H1 (cell line): ENCODE results near the gene AANAT. TPM values are rescaled to one million over a fixed set of nuclear protein-coding genes. Genes with fewer than 3 reads are reported as not detected.

Experiments
- CTCF ChIA-PET: fragments of 300-600 bp; sonication (Branson Sonifier 250); formaldehyde crosslinking; loops from one replicate; lab custom pipeline; 2021; ENCODE audit not compliant: partially characterized antibody; lab: Charles Lee
- POLR2A ChIA-PET: fragments of 300-600 bp; sonication (Branson Sonifier 250); formaldehyde crosslinking; loops from one replicate; lab custom pipeline; 2021; ENCODE audit warnings: inconsistent platforms; ENCODE audit not compliant: partially characterized antibody; lab: Charles Lee
- DNase-seq, 2 experiments: peaks; one replicate each; pipeline versions ENCODE4 v3.0.0 to v3.0.0-alpha.2; 2010 to 2022; ENCODE audit warnings: low spot score in 2 of 2, low read depth in 1 of 2, mixed read lengths in 1 of 2
- FAIRE-seq: peaks from 2 replicates; lab custom pipeline; 2011; peaks lifted over from hg19 to GRCh38; lab: Jason Lieb, UNC
- H2AFZ ChIP-seq: 2 replicates; pipeline ENCODE4 v1.8.1; 2012; ENCODE audit warnings: low read length, inconsistent platforms
- H2AK5ac ChIP-seq: 2 replicates; pipeline ENCODE4 v1.6.1; 2013; ENCODE audit warnings: low read depth, low read length
- H2BK120ac ChIP-seq: replicated peaks from 2 replicates; pipeline ENCODE3; 2013; ENCODE audit warnings: low read depth, low read length, inconsistent platforms
- H2BK12ac ChIP-seq: 2 replicates; pipeline ENCODE4 v1.6.1; 2013; ENCODE audit warnings: low read depth, low read length
- H2BK15ac ChIP-seq: 2 replicates; pipeline ENCODE4 v1.6.1; 2013; ENCODE audit warnings: low read length
- H2BK20ac ChIP-seq: 2 replicates; pipeline ENCODE4 v1.6.1; 2013; ENCODE audit warnings: low read length
- H2BK5ac ChIP-seq: 2 replicates; pipeline ENCODE4 v1.6.1; 2013; ENCODE audit warnings: low read depth, low read length
- H3K14ac ChIP-seq: 2 replicates; pipeline ENCODE4 v1.6.1; 2013; ENCODE audit warnings: inconsistent platforms; ENCODE audit not compliant: insufficient read length
- H3K18ac ChIP-seq: 2 replicates; pipeline ENCODE4 v1.6.1; 2013; ENCODE audit warnings: low read length; ENCODE audit errors: extremely low read depth
- H3K23ac ChIP-seq: 2 replicates; pipeline ENCODE4 v1.6.1; 2013; ENCODE audit warnings: inconsistent platforms; ENCODE audit not compliant: insufficient read length
- H3K23me2 ChIP-seq: 2 replicates; pipeline ENCODE4 v1.6.1; 2013; ENCODE audit warnings: low read depth, low read length
- H3K27ac ChIP-seq: 2 replicates; pipeline ENCODE4 v1.6.1; 2011; ENCODE audit warnings: low read depth, low read length, inconsistent platforms
- H3K27me3 ChIP-seq, 4 experiments: replicated peaks in 1 of 4; 1 replicate in 1 of 4; 2 replicates in 3 of 4; pipeline versions ENCODE4 v1.6.1 to v1.8.1; 2011 to 2013; ENCODE audit warnings: low read length in 3 of 4, mild to moderate bottlenecking in 3 of 4, inconsistent platforms in 2 of 4, mixed read lengths in 2 of 4, moderate library complexity in 1 of 4; ENCODE audit not compliant: control insufficient read depth in 3 of 4, insufficient read depth in 3 of 4; ENCODE audit errors: extremely low read depth in 1 of 4
- H3K36me3 ChIP-seq, 4 experiments: 2 replicates each; pipeline versions ENCODE4 v1.6.1 to v1.8.1; 2011 to 2013; ENCODE audit warnings: mild to moderate bottlenecking in 4 of 4, low read length in 3 of 4, moderate library complexity in 2 of 4, control low read depth in 1 of 4, inconsistent platforms in 1 of 4; ENCODE audit not compliant: insufficient read depth in 4 of 4, control insufficient read depth in 2 of 4
- H3K4ac ChIP-seq: replicated peaks from 2 replicates; pipeline ENCODE3; 2013; ENCODE audit warnings: low read length, low read depth, mixed read lengths, inconsistent platforms; ENCODE audit not compliant: insufficient read length
- H3K4me1 ChIP-seq, 4 experiments: replicated peaks in 1 of 4; 1 replicate in 1 of 4; 2 replicates in 3 of 4; pipeline versions ENCODE4 v1.6.1 to v1.8.1; 2011 to 2013; ENCODE audit warnings: low read length in 3 of 4, inconsistent platforms in 2 of 4, mixed read lengths in 1 of 4; ENCODE audit not compliant: insufficient read depth in 4 of 4, control insufficient read depth in 3 of 4
- H3K4me2 ChIP-seq, 2 experiments: 2 replicates each; pipeline versions ENCODE4 v1.6.1 to v1.8.1; 2011 to 2013; ENCODE audit warnings: low read depth in 2 of 2, low read length in 2 of 2, control low read depth in 1 of 2, inconsistent platforms in 1 of 2, mild to moderate bottlenecking in 1 of 2; ENCODE audit not compliant: insufficient read depth in 1 of 2
- H3K4me3 ChIP-seq, 4 experiments: fragments of 200-600, 300-600 bp in 1 of 4; sonication (generic), shearing (Covaris generic), sonication (Bioruptor Twin) in 1 of 4; 2 replicates each; pipeline versions ENCODE4 v1.5.1 to v1.8.1; 2011 to 2016; ENCODE audit warnings: low read length in 4 of 4, low read depth in 3 of 4, control low read depth in 2 of 4, inconsistent platforms in 2 of 4, mild to moderate bottlenecking in 2 of 4, mixed read lengths in 1 of 4, moderate library complexity in 1 of 4; ENCODE audit not compliant: insufficient read depth in 2 of 4; ENCODE audit errors: extremely low read depth in 1 of 4
- H3K56ac ChIP-seq: replicated peaks from 2 replicates; pipeline ENCODE3; 2013; ENCODE audit warnings: low read depth, mild to moderate bottlenecking, mixed read lengths, low read length, inconsistent platforms; ENCODE audit not compliant: insufficient read length
- H3K79me1 ChIP-seq: 2 replicates; pipeline ENCODE4 v1.6.1; 2013; ENCODE audit warnings: low read depth, low read length, control low read depth
- H3K79me2 ChIP-seq, 2 experiments: 2 replicates each; pipeline versions ENCODE4 v1.6.1 to v1.8.1; 2012 to 2013; ENCODE audit warnings: low read length in 2 of 2, mild to moderate bottlenecking in 2 of 2, inconsistent platforms in 1 of 2; ENCODE audit not compliant: insufficient read depth in 2 of 2, control insufficient read depth in 1 of 2
- H3K9ac ChIP-seq, 4 experiments: replicated peaks in 1 of 4; 1 replicate in 1 of 4; 2 replicates in 3 of 4; pipeline versions ENCODE4 v1.6.1 to v1.8.1; 2011 to 2013; ENCODE audit warnings: low read depth in 3 of 4, low read length in 3 of 4, control low read depth in 2 of 4, mild to moderate bottlenecking in 2 of 4, moderate library complexity in 2 of 4, inconsistent platforms in 1 of 4; ENCODE audit errors: extremely low read depth in 1 of 4
- H3K9me3 ChIP-seq, 2 experiments: 2 replicates each; pipeline versions ENCODE4 v1.6.1 to v1.8.1; 2012 to 2013; ENCODE audit warnings: mild to moderate bottlenecking in 2 of 2, moderate library complexity in 2 of 2, control low read depth in 1 of 2, inconsistent platforms in 1 of 2, low read depth in 1 of 2, low read length in 1 of 2, mixed read lengths in 1 of 2; ENCODE audit not compliant: insufficient read depth in 2 of 2
- H4K20me1 ChIP-seq, 2 experiments: replicated peaks in 1 of 2; 2 replicates each; pipeline versions ENCODE3 to v1.8.1; 2011 to 2013; ENCODE audit warnings: inconsistent platforms in 2 of 2, low read length in 2 of 2, mild to moderate bottlenecking in 1 of 2; ENCODE audit not compliant: insufficient read depth in 2 of 2, control insufficient read depth in 1 of 2
- H4K5ac ChIP-seq: 2 replicates; pipeline ENCODE4 v1.6.1; 2013; ENCODE audit warnings: low read length, low read depth, mixed read lengths, inconsistent platforms; ENCODE audit not compliant: insufficient read length
- H4K8ac ChIP-seq: 2 replicates; pipeline ENCODE4 v1.8.0; 2013; ENCODE audit warnings: mild to moderate bottlenecking, moderate library complexity, low read length, inconsistent platforms; ENCODE audit not compliant: insufficient read depth; ENCODE audit errors: extremely low read depth
- H4K91ac ChIP-seq: replicated peaks from 2 replicates; pipeline ENCODE3; 2013; ENCODE audit warnings: low read length, mixed read lengths, inconsistent platforms; ENCODE audit not compliant: insufficient read length
- BACH1 ChIP-seq: IDR thresholded peaks from 2 replicates; pipeline ENCODE4 v1.6.1; 2012; ENCODE audit warnings: low read length, improper control_type of control experiment
- CHD1 ChIP-seq: IDR thresholded peaks from 2 replicates; pipeline ENCODE4 v1.6.1; 2012; ENCODE audit warnings: low read depth, low read length, improper control_type of control experiment
- CHD2 ChIP-seq: IDR thresholded peaks from 2 replicates; pipeline ENCODE4 v1.6.1; 2012; ENCODE audit warnings: low read length, improper control_type of control experiment
- CTBP2 ChIP-seq: IDR thresholded peaks from 2 replicates; pipeline ENCODE4 v1.7.0; 2011; ENCODE audit warnings: borderline replicate concordance, mild to moderate bottlenecking, moderate library complexity, mixed read lengths, low read length; ENCODE audit not compliant: insufficient read depth, insufficient read length
- EZH2 ChIP-seq: fragments of 200-600 bp; sonication (generic); IDR thresholded peaks from 2 replicates; pipeline ENCODE4 v1.7.1; 2012; ENCODE audit warnings: low read depth, mild to moderate bottlenecking, moderate library complexity, low read length, inconsistent platforms; ENCODE audit not compliant: severe bottlenecking
- GTF2F1 ChIP-seq: IDR thresholded peaks from 2 replicates; pipeline ENCODE4 v1.6.1; 2012; ENCODE audit warnings: low read depth, low read length, improper control_type of control experiment, borderline replicate concordance
- HDAC2 ChIP-seq, 2 experiments: fragments of 300-600 bp in 1 of 2; sonication (generic) in 1 of 2; IDR thresholded peaks; 2 replicates each; pipeline ENCODE4 v1.6.1; 2011 to 2012; ENCODE audit warnings: low read depth in 2 of 2, low read length in 2 of 2, mild to moderate bottlenecking in 2 of 2, moderate library complexity in 2 of 2, borderline replicate concordance in 1 of 2, inconsistent platforms in 1 of 2
- MAFK ChIP-seq: IDR thresholded peaks from 2 replicates; pipeline ENCODE4 v1.6.1; 2012; ENCODE audit warnings: low read depth, mild to moderate bottlenecking, improper control_type of control experiment, low read length
- SUZ12 ChIP-seq: fragments of 200-600 bp; sonication (generic); IDR thresholded peaks from 2 replicates; pipeline ENCODE4 v1.6.1; 2012; ENCODE audit warnings: mild to moderate bottlenecking, inconsistent platforms, low read length, moderate library complexity, mixed read lengths
- TCF12 ChIP-seq: IDR thresholded peaks from 2 replicates; pipeline ENCODE4 v1.6.1; 2011; ENCODE audit warnings: low read depth, mild to moderate bottlenecking, low read length
- TEAD4 ChIP-seq: IDR thresholded peaks from 2 replicates; pipeline ENCODE4 v1.6.1; 2012; ENCODE audit warnings: low read depth, low read length, inconsistent platforms, mixed read lengths
- WGBS, 2 experiments: shearing (Covaris generic) in 1 of 2; methylation state at CpG; one replicate each; pipeline versions ENCODE4 v1.1.6 to v1.1.7; 2013 to 2015; ENCODE audit warnings: low lambda C conversion rate in 2 of 2, mixed read lengths in 2 of 2, inconsistent platforms in 1 of 2, low coverage in 1 of 2, missing lambda C conversion rate in 1 of 2; ENCODE audit not compliant: insufficient replicate concordance in 2 of 2, insufficient coverage in 1 of 2, insufficient read length in 1 of 2; ENCODE audit errors: extremely low coverage in 1 of 2, missing lambda C conversion rate in 1 of 2; 5-methylcytosine and 5-hydroxymethylcytosine counted together
- polyA plus RNA-seq, 7 experiments: library from polyadenylated mRNA; depleted of rRNA in 3 of 7; stranded (reverse) in 5 of 7; unstranded in 2 of 7; fragments of >200 nt in 5 of 7; fragments of 200-250 nt in 2 of 7; gene quantifications; 1 replicate in 5 of 7; 2 replicates in 1 of 7; 4 replicates in 1 of 7; pipeline versions ENCODE4 v1.2.1 to v1.2.3, GENCODE V29; 2011 to 2013; ENCODE audit warnings: missing spikeins in 2 of 7, mixed read lengths in 2 of 7
- total RNA-seq: library from RNA; stranded (reverse); fragmentation: NEBNext Ultra II Directional; extraction: Animal tissue kit (Norgen Biotek cat#: 25700); gene quantifications from 2 replicates; pipeline ENCODE4 v1.2.1, GENCODE V29; 2021

Gene AANAT
- total and polyA plus RNA-seq, 2 of the 8 experiments (the other 6 are each of a cell fraction or from before 2014, with no cell fraction given), result 0.53 TPM; not detected in 1

DNA sequence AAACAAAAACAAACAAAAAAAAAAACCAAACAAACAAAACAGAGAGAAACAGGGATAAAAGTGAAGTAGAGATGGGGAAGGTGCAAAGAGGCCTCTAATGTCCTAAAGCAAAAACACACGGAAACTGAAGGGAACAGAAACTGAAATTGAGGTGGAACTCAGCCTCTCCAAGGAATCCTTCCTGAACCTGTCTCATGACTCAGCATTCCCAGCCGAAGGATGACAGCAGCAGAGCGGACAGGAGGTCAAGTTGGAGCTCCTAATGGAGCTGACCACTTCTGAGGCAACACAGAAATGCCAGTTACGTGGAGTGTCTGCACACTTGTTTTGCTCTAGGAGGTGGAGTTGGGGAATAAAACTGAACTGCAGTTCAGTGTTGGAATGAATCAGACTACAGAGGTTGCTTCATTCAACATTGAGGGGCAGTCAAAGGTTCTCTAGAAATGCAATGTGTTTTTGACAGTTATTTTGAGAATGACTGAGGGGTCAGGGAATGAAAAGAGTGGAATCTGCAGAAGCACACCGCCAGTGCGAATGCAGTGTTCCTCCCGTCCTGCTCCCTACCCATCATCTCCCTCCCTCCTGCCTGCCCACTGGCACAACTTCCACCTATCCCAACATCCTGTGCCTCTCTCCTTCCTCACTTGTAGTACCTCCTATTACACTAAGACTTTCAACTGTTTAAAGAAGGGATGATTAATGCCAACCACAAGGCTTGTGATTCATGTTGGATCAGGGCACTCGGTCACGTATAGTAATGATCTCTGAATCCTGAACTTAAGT lies 20.8 kb upstream of the AANAT start:
- WGBS, 2 experiments, result 66% methylated on average over 9 of the region's 9 CpGs; no CpG with 5 or more reads in 1 of the 2 experiments
- Histone ChIP-seq H3K36me3 (no peaks in the 10 kb centered on the region), H2BK5ac (peak overlapping the region; percentile 81; the same call in 1 of the 2 replicates), H4K8ac (no peak overlapping the region; the same call in 1 of the 2 replicates), H2AFZ (no peak overlapping the region), H3K4me3 (peak overlapping the region in 1 of 4 experiments; percentile 31; a peak in 3 of 8 replicates), H2BK20ac (0 out of 2 replicates have a peak overlapping the region, but pooled peaks have one; percentile 10), H3K23me2 (no peaks in the 10 kb centered on the region), H3K79me2 (peaks cover 40 to 93% of the 10 kb centered on the region in 2 experiments), H3K4me2 (peak overlapping the region; percentile 35 to 56; a peak in 3 of 4 replicates), H2BK12ac (no peak overlapping the region), H3K23ac (no peak overlapping the region), H3K27me3 (no peaks in the 10 kb centered on the region), H3K79me1 (peaks cover 14% of the 10 kb centered on the region), H3K9ac (no peak overlapping the region), H3K4ac (peak overlapping the region; percentile 23), H3K14ac (no peak overlapping the region), H3K27ac (no peak overlapping the region), H3K4me1 (peaks cover 33 to 63% (median 58%) of the 10 kb centered on the region in 4 experiments), H3K56ac (no peak overlapping the region), H2BK15ac (no peak overlapping the region), H2AK5ac (no peak overlapping the region), H4K20me1 (peaks cover 19 to 34% of the 10 kb centered on the region in 2 experiments), H2BK120ac (no peak overlapping the region), H4K91ac (peak overlapping the region; percentile 12), H4K5ac (no peak overlapping the region), H3K9me3 (no peaks in the 10 kb centered on the region), H3K18ac (peak overlapping the region; percentile 39; the same call in 1 of the 2 replicates)
- POLR2A ChIA-PET, result interaction anchor here (1.7 kb wide), 1 partner anchor 12 kb away, joined by 5 read pairs; no protein-coding TSS in a partner anchor
- no peak for FAIRE-seq
- DNase-seq, result no peak
- CTCF ChIA-PET, result interaction anchor here (1.8 to 4.7 kb wide), 5 partner anchors 12 to 39 kb away, joined by 4 to 20 read pairs (median 13); no protein-coding TSS in a partner anchor
- no peak for TF ChIP-seq SUZ12
- no peak for TF ChIP-seq HDAC2 (IDR thresholded peaks at IDR 0.05; ENCODE audit: borderline replicate concordance in 1 of 2, low read depth in 2 of 2, low read length in 2 of 2)
- peak; percentile 99 for TF ChIP-seq BACH1
- no peak for TF ChIP-seq TEAD4
- no peak for TF ChIP-seq EZH2
- TF ChIP-seq GTF2F1, result no peak
- no peak for TF ChIP-seq CHD1
- TF ChIP-seq MAFK, result peak; percentile 92
- TF ChIP-seq CTBP2, result no peak
- TF ChIP-seq CHD2, result no peak
- TF ChIP-seq TCF12, result no peak
